Pulmonary artery endothelial cell (primary cell): ENCODE data around the gene ZNF724. TPM values are rescaled to one million over a fixed set of nuclear protein-coding genes. Genes with fewer than 3 reads are reported as not detected.
A peak's percentile ranks its signal among the peaks of the same experiment; 100 is the strongest.
"Not testable (repeated sequence)": the region's sequence is repeated elsewhere in the genome, so short reads cannot be mapped to it uniquely, and the experiment has no call there.

Experiments used
- DNase-seq: peaks from one replicate; pipeline ENCODE4 v3.0.0-alpha.2; 2011; ENCODE audit warnings: low read depth, low spot score
- total RNA-seq: library from RNA; depleted of rRNA; stranded (reverse); fragments of >200 nt; gene quantifications from 2 replicates; pipeline ENCODE4 v1.2.3, GENCODE V29; 2014

The ZNF724 gene
- 8.2 and 10.0 TPM in 2 replicates for total RNA-seq

GRCh38 chr19:23249911-23250649 is at the start of gene ZNF724:
Gene ZNF724, minus strand, starts transcription at chr19:23250394. Its CDS starts 152 bp downstream, at chr19:23250242.
- peak; percentile 94 for DNase-seq

- DNase-seq, result no peak
These were observed 43.9 kb upstream of the ZNF724 start for GRCh38 chr19:23294141-23294540.

- not testable (repeated sequence) for DNase-seq
These were observed 39.8 kb upstream of the ZNF724 start for GRCh38 chr19:23289966-23290365.

GRCh38 chr19:23287620-23288019 is 37.4 kb upstream of the ZNF724 start:
- DNase-seq, result no peak

GRCh38 chr19:23286477-23286876 is 36.3 kb upstream of the ZNF724 start:
- no peak for DNase-seq

- no peak for DNase-seq
These were observed 35.8 kb upstream of the ZNF724 start for GRCh38 chr19:23285948-23286347.

- DNase-seq, result not testable (repeated sequence)
These were observed 35.1 kb upstream of the ZNF724 start for GRCh38 chr19:23285326-23285725.

GRCh38 chr19:23283925-23284324 is 33.7 kb upstream of the ZNF724 start:
- no peak for DNase-seq

- DNase-seq, result no peak
These were observed 31.6 kb upstream of the ZNF724 start for GRCh38 chr19:23281663-23282276.

GRCh38 chr19:23278118-23278517 is 27.9 kb upstream of the ZNF724 start:
- not testable (repeated sequence) for DNase-seq

- DNase-seq, result peak; percentile 70
These were observed 23.6 kb upstream of the ZNF724 start for GRCh38 chr19:23273590-23274412.

GRCh38 chr19:23273022-23273589 is 22.9 kb upstream of the ZNF724 start:
- DNase-seq, result no peak

- no peak for DNase-seq
These were observed 13.8 kb upstream of the ZNF724 start for GRCh38 chr19:23263870-23264590.

GRCh38 chr19:23263396-23263795 is 13.2 kb upstream of the ZNF724 start:
- no peak for DNase-seq

GRCh38 chr19:23262920-23263319 is 12.7 kb upstream of the ZNF724 start:
- no peak for DNase-seq

- no peak for DNase-seq
These were observed 11.4 kb upstream of the ZNF724 start for GRCh38 chr19:23261496-23262020.

GRCh38 chr19:23260956-23261355 is 10.8 kb upstream of the ZNF724 start:
- no peak for DNase-seq

GRCh38 chr19:23259961-23260360 is 9.8 kb upstream of the ZNF724 start:
- DNase-seq, result no peak

GRCh38 chr19:23255700-23256099 is 5.5 kb upstream of the ZNF724 start:
- no peak for DNase-seq

GRCh38 chr19:23254141-23254910 is 4.1 kb upstream of the ZNF724 start:
- DNase-seq, result no peak
